Kasumi-1 (cell line): ENCODE measurements around the gene GUSB.

Experiments used
- DNase-seq, 2 experiments: peaks; one replicate each; lab custom pipeline; 2025; lab: John Stamatoyannopoulos, UW

The GUSB gene

DNA sequence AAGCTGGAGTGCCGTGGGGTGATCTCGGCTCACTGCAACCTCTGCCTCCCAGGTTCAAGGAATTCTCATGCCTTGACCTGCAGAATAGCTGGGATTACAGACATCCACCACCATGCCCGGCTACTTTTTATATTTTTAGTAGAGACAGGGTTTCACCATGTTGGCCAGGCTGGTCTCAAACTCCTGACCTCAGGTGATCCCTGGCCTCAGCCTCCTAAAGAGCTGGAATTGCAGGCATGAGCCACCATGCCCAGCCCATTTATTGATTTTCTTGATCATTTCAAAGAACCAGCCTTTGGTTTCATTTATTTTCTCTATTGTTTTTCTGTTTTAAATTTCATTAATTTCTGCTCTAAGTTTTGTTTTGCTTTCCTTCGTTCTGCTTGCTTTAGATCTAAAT, 50.3 kb downstream of the GUSB start:
- no peak for DNase-seq

DNA sequence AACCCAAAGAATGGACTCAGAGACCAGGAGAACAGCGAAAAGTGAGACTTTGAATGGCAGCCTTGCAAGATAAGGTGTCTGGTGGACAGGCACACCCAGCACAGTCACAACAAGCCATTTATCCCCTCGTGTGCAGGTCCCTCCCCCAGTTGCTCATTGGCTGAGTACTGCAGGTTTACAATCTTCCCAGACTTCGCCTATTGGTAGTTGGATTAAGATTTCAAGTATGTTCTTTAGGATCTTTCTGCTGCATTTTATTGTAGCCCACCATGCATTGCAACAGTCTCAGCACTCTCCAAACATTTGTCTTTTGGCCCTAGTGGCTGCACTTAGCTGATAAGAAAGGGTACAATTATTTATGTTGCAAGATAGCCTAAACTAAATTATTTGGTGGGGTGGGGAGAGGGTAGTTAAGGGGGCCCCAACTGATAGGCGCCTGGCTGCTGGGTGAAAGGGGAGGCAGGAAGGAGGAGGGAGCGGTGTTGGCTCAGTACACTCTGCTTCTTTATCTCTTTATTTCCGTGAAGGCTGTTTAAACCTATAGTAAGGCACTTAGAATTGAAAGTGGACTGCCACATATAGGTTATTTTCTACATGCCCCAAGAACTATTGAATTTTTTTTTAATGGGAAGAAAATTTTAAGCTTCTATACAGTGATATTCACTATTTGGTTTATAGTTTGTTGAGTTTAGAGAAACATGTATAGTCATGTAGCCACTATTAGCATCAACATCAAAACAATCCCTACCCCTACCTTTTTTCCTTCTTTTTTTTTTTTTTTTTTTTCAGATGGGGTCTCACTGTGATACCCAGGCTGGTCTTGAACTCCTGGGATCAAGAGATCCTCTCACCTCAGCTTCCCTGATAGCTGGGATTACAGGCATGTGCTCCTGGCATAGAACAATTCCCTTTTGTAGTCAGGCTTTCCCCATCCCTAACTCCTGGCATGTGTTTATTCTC, 54.2 kb downstream of the GUSB start:
- no peak for DNase-seq

DNA sequence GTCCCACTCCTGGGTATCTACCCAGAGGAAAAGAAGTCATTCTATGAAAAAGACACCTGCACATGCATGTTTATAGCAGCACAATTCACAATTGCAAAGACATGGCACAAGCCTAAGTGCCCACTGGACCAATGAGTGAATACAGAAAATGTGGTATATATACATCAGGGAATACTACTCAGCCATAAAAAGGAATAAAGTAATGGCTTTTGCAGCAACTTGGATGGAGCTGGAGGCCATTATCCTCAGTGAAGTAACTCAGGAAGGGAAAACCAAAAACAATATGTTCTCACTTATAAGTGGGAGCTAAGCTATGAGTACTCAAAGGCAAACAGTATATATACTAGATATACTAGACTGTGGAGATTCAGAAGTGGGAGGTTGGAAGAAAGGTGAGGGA, 55.4 kb downstream of the GUSB start:
- DNase-seq: no peak

DNA sequence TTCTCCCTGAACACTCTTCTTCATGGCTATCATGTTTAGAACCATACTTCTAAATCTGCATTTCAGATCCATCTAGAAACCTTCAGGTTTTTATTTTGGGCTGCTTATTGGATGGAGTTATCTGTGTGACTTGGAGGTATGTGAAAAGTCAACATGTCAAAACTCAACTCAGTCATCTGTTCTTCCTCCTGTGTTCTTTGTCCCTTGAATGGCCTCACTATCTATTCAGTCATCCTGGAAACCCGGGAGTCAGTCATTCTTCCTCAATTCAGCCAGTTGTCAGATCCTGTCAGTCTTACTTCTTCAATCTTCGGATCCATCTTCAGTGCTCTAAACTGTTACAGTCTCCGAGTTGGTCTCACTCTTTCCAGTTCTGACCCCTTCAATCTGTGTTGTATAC, 57.0 kb downstream of the GUSB start:
- no peak for DNase-seq

DNA sequence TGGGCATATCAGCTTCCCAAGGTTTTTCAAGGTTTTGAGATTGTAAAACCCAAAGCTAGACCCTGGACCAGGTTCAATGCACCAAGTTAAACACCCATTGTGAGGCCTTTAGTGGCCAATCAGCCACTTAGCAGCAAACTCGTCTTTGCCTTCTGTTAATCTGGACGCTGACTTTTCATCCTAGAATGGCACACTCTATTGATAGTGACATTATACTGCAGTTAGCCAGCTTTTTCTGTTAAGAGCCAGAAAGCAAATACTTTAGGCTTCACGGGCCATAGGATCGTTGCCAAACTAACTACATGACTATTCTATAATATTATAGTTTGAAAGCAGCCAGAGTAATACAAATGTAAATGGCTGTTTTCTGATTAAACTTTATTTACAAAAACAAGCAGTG, 57.8 kb downstream of the GUSB start:
- no peak for DNase-seq

DNA sequence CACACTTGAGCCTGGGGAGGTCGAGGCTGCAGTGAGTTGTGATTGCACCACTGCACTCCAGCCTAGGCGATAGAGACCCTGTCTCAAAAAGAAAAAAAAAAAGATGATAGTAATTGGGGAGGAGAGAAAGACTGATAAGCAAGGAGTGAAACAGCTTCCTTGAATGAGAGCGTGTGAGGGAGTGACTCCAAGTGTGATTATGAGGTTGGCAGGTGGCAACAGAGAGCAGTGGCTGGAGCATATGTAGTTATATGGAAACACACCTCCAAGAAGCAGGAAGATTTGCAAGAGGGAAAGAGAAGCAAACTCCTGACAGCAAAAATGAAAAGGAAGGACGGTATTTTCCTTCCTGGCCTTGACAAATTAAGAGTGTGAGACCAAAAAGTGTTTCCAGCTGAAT, 58.7 kb downstream of the GUSB start:
- DNase-seq: no peak

DNA sequence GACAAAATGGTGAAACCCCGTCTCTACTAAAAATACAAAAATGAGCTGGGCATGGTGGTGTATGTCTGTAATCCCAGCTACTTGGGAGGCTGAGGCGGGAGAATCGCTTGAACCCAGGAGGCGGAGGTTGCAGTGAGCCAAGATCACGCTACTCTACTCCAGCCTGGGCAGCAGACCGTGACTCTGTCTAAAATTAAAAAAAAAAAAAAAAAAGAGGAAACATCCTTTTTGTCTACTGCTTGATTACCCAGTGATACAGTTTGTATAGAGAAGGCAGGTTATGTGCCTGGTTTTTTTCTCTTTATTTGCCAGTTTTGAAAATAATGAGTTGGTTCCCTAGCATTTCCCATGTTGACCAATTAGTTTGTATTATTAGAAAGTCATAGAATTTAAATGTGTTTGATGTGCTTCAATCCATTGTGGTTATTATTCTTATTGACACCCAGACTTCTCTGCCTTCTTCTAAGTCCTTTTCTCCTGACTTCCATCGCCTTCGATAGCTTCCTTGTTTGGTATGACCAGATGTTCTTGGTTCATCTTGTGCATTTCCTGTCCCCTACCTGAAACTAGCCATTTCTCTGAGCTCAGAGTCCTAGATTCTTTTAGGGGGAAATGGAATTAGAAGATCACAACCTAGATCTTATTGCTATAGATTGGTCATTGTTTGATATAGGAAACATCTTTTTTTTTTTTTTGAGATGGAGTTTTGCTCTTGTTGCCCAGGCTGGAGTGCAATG, 65.9 kb downstream of the GUSB start:
- DNase-seq: no peak

DNA sequence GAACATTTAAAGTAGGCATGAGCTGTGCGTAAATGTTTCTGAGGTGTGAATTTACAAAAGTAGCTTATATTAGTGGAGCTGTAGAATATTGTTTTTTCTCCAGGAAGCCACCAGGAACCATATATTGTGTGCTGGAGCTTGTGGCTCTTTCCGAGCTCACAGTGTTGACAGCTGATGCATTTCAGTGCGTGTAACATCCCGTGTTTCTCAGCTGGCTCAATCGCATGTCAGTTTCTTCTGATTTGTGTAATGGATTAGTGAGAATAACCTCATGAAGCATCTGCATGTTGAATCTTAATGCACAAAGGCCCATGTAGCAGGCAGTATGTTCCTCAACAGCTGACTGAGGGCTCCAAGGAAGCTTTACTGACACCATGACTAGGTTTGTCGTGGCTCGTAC, 69.8 kb downstream of the GUSB start:
- no peak for DNase-seq
